Measurements from ENCODE around the gene TRAF7.
"Not testable (repeated sequence)": the region's sequence is repeated elsewhere in the genome, so short reads cannot be mapped to it uniquely, and the experiment has no call there.

The TRAF7 gene

DNA sequence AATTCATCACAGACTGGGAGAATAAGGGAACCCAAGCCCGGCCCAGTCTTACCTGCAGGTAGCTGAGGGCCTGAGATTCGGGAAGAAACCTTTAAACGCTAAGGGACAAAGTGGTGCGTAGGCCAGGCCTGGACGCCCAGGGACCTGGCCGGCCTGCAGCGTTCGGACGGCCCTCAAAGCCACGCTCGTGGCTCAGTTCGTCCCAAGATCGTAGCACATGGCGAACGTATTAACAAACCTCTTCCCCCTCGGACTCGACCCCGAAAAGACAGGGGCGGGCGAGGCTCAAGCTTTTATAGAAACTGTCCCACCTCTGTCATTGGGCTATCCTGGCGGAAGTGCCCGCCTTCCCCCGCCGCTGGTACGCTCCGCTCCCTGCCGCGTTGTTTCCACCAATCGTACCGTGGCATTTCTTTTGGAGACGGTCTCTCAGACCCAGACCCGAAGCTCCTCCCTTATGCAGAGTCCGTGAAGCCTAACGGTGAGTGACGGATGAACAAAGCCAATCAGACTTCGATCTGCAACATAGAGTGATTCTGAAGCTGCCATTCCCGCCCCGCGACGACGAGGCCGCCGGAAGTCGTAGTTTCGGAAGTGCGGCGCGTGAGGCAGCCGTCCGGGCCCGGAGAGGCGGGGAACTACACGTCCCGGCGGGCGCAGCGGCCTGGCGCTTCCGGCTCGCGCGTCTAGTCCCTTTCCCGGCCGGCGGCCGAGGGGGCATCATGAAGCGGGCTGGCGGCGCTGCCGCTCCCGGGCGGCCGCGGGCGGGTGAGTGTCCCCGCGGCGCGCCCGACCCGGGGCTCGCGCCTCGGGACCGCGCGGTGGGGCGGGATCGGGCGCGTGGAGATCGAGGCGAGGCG lies at the start of gene TRAF7:
Gene TRAF7 (plus strand): TSS at position 692 of the 860 bp plus-strand sequence. CDS start 8,139 bp downstream, outside the sequence.
- peak; percentile 100 for DNase-seq

DNA sequence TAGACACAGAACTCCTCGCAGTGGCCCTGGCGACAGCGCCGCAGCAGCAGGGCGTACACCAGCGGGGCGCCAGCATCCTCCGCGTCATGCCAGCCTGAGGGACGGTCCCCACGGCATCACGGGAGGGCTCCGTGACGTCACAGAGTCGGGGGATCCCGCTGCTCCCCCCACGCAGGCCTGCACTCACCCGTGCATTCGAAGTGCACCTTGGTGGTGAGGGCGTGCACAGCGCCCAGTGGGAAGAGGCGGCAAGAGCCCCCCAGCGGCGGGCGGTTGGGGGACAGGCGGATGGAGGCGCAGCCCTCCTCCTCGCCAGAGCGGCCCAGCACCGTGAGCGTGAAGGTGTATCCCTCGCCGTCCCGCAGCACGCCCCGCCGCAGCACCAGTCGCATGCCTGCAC lies 49.4 kb upstream of the TRAF7 start:
- DNase-seq, result not testable (repeated sequence)

DNA sequence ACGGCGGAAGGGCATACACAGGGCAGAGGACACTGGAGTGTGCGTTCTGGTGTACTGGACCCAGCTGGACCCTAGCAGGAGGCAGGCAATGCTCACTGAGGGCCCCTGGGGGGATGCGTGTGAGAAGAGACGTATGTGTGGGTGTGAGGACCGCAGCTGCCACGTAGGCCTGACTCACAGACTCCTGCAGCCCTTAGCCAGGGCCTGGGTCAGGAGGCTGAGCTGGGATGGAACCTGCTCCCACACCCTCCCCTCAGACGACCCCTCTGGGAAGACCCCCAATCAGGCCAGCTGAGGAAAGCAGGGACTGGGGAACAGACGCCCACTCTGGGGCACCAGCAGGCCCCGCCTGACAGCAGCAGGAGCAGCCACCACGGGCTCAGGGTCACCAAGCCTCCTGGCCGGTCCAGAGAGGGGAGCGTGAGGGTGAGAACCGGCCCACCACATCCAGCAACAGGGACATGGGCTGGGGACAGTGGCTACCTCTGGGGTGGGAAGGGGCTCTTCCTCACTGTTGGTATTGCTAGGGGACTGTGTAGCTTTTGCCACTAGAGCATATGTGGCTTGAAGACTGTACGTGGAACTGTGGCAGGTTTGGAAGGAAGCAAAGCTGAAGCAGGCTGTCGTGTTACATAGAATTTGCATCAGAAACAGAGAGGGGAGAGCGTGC lies 48.3 kb upstream of the TRAF7 start:
- not testable (repeated sequence) for DNase-seq

DNA sequence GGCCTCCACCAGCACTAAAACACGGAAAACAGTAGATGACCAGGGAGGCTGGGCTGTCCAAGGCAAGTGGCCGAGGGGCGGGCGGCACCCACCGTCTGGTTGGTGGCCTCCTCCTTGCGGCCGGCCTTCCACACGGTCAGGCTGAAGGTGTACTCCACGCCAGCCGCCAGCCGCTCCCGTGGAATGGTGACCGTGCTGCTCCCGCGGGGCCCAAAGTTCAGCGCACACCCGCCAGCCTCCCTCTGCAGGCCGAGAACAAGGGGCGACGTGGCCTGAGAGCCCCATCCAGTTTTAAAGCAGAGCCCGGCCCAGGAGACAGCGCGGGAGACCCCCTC lies 47.8 kb upstream of the TRAF7 start:
- DNase-seq, result not testable (repeated sequence)

DNA sequence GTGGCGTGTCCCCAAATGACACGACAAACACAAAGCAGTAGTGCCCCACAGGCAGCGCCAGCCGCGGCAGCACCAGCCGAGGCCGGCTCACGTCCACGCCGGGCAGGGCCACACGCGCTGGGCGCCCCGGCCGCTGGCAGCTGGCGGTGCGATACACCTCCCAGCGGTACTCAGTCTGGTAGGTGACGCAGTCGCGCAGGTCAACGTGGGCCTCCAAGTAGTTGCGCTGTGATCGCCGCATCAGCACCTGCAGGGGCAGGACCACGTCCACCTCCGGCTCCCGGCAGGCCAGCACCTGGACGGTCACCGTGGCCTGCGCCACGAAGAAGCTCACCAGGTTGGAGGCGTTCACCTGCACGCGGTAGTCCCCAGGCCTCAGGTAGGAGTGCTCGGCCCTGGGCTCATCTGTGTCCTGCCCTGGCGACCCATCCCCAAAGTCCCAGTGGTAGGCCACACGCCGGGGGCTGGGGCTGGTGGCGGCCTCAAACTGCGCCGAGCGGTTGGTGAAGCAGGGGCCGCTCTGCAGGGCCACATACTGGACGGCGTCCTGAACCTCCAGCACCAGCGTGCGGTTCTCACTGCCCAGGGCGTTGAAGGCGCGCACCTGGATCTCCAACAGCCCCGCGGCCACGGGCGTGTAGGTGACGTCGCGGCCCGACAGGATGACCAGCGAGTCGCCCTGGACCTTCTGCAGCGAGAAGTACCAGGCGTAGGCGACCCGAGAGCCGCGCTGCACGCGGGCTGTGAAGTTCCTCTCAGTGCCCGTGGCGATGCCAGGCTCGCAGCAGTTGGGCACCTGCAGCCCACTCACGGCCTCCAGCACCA lies 46.9 kb upstream of the TRAF7 start:
- DNase-seq, result not testable (repeated sequence)

DNA sequence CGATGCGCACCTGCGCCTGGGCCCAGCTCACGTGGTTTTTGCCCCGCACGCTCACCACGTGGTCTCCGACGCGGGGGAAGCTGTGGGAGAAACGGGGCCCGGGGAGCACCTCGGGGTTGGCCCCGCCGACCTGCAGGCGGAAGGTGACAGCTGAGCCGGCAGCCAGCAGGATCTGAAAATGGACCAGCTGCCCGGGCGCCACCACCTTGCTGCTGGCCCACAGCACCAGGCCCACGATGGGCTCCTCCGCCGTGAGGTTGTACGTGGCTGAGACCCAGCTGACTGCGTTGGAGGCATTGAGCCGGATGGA lies 46.4 kb upstream of the TRAF7 start:
- not testable (repeated sequence) for DNase-seq

DNA sequence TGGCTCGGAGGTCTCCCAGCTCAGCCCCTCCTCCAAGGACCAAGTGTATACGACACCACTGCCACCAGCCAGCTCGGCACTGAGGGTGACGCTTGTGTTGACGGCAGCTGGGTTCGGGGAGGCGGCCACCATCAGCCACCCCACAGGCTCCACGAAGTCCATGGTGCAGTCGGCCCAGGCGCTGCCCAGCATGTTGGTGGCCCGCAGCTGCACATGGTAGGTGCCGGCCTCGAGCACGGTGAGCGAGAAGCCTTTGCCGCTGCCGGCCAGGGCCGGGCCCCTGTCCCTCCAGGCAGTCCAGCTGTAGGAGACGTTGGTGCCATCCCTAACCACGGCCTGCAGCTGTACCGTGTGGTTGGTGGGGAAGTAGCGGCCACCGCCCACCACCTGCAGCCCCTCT lies 45.7 kb upstream of the TRAF7 start:
- not testable (repeated sequence) for DNase-seq

DNA sequence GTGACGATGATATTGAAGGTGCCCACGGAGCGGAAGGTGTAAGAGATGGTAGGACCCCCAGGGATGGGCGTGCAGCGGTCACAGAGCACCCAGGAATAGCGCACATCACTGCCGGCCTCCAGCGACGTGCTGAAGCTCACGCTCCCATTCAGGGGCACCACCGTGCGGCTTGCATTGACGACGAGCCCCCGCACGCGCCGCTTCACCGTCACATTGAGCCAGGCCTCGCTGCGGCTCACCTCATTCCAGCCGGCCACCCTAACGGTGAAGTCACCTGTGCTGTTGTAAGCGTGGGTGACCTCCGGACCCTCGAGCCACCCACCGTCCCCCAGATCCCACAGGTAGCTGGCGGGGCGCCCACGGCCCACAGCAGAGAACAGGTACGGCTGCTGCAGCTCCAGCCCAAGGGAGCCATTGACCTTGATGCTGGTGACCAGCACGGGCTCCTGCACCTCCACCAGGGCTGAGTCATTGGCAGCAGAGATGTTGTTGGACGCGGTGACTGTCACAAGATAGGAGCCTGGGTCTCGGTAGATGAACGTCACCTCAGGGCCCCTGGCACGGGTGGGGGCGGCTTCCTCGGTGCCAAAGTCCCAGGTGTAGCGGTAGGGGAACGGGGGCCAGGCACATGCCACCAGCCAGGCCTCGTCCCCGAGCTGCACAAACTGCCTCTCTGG lies 45.1 kb upstream of the TRAF7 start:
- DNase-seq, result not testable (repeated sequence)

DNA sequence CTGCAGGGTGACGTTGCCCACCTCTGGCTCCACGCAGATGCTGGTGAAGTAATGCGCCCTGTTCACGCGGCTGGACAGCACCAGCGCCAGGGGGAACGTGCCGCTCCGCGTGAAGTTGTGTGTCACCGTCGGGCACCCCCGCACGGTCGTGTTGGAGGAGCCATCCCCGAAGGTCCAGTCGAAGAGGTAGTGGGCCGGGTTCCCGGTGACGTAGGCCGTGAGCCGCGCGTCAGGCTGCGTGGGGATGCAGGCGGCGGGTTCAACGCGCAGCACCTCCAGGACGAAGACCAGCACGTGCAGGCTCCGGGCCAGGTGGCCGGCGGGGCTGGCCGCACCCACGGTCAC lies 44.6 kb upstream of the TRAF7 start:
- DNase-seq, result not testable (repeated sequence)

DNA sequence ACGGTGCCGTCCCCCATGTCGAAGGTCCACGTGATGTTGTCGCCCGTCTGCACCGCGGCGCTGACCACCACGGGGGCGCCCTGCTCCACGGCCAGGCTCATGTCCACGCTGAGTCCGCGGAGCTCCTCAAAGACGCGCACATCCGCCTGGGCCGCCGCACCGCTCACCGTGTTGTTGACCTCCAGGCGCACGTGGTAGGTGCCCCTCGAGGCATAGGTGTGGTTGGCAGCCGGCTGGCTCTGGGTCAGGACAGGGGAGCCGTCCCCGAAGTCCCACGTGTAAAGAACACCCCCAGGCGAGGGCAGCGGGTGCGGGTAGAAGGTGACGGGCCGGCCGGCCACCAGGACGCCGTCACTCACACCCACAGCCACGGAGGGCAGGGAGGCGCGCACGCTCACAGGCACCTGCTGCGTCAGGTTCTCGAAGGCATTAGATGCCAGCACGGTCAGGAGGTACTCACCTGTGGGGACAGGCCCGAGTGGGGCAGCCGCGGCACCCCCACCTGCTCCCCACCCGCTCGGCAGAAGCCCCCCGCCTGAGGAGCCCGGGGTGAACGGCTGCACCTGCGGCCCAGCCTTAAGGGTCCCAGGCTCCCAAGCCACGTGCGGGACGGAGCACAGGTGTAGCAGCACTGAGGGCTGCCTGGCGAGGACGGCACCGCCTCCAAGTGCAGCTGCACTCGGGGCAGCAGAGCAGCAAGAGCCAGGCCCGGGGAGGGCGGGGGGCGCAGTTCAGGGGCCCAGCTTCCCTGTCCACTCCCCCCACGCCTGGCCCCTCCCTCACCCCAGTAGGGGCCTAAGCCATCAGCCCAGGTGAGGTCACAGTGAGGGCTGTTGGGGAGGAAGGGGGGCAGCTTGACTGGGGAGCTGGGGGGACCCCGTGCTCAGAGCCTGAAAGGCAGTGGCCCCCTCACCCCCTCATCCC lies 43.9 kb upstream of the TRAF7 start:
- not testable (repeated sequence) for DNase-seq

DNA sequence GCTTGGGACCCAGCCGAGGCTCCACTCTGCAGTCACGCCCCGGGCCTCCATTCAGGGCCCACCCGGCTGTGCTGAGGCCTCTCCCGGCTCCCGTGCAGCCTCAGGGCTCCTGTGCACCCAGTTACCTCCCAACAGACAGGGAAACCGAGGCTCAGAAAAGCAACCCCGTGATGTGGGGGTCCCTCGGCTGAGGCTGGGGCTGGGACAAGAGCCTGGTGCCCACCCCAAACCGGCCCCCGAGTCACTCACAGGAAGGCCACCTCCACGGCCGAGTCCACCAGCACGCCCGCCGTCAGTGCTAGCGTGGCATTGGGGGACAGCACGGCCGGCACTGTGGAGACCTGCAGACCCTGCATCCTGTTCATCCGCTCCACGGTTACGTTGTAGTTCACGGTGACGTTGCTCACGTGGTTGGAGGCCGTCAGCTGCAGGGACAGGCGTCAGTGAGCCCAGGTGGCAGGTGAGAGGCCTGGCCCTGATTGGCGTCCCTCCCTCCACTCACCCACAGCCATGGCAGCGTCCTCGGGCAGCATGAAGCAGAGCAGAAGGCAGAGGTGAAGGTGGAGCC lies 43.0 kb upstream of the TRAF7 start:
- not testable (repeated sequence) for DNase-seq

DNA sequence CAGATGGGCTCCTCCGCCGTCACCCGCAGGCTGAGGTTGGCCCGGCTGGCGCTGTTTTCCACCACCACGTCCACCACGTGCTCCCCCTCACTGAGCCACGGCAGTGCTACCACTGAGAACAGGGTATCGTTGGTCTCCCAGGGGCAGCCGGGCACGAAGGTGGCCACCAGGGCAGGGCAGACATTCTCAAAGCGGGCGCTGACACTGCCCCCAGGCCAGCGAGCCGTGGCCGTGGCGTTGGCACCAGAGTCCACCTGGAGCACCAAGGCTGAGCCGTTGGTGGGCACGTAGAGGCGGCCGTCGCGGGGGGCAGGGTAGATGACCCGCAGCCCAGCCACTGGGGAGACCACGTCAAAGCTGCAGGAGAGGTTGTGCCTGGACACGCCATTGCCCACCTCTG lies 41.4 kb upstream of the TRAF7 start:
- not testable (repeated sequence) for DNase-seq

DNA sequence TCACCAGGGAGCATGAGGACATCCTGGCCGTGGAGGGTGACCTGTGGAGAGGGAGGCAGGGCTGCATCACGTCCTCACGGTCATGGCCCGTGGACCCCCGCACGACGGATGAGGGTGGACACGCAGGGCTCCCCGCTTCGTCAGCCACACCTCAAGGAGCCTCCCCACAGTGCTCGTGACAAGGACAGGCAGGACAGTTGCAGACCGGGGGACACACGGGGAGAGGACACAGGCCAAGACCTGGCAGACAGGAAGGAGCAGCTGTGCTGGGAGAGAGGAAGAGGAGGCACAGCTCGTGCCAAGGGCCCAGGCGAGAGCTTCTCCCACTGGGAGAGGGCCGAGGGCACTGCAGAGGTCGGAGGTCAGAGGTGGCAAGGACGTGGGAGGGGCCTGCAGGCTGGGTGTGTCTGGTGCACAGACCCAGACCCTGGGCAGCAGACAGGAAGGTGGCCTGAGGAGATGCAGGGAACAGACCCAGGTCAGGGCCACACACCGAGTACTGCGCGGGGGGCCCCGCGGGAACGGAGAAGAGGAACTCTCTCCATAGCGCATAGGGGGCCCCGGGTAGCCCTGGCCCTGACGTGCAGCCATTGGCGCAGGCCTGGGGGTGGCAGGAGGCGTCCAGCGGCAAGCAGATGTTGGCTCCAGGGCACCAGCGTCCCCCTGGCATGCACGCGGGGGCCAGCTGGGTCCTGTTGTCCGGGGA lies 40.5 kb upstream of the TRAF7 start:
- DNase-seq, result not testable (repeated sequence)

DNA sequence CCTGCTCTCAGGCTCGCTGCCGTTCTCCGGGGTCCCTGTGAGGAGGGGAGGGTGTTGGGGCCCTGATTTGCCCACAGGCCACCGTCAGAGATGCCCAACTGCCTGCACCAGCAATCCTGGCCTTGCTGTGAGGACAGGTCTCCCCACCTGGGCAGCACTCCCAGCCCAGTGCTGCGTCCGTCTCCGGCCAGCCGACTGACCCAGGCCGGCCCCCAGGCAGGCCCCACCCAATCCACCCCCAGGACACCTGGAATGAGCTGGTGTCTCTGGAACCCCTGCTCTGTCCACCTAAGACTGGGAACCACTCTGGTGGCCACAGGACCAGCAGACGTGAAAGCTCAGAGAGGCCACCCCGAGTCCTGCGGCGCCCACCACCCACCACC lies 40.0 kb upstream of the TRAF7 start:
- DNase-seq, result no peak

DNA sequence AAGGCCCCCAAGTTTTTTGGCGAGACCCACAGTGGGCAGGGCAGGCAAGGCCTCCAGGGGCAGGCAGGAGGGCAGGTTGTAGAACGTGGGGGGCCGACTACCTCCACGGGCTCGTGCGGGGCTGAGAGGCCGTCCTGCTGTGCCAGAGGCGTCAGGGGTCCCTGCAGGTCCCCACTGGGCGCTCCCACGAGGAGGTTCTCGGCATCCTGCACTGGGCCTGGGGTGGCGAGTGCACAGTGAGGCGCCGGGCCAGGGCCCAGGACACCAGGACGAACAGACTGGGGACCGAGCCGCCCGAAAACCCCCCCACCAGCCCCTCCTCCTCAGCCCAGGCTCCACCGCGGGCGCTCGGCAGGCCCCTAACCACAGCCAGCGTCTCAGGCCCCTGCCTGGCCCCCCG lies 39.2 kb upstream of the TRAF7 start:
- not testable (repeated sequence) for DNase-seq

DNA sequence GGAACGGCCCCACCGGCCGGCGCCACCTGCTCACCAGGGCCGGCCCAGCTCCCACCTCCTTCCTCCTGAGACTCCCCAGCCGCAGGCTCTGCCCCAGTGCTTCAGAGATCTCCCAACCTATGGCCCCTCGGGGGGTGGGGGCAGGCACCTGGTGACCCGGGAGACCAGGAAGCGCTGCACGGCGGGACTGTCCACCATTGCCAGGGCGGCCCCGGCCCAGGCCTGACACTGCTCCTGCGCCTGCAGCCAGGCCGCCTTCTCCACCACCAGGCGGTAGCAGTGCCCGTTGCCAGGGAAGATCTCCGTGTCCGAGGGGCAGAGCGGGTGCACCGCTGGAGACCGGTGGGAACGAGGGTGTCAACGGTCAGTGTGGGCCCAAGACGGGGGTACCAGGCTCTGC lies 38.2 kb upstream of the TRAF7 start:
- not testable (repeated sequence) for DNase-seq

DNA sequence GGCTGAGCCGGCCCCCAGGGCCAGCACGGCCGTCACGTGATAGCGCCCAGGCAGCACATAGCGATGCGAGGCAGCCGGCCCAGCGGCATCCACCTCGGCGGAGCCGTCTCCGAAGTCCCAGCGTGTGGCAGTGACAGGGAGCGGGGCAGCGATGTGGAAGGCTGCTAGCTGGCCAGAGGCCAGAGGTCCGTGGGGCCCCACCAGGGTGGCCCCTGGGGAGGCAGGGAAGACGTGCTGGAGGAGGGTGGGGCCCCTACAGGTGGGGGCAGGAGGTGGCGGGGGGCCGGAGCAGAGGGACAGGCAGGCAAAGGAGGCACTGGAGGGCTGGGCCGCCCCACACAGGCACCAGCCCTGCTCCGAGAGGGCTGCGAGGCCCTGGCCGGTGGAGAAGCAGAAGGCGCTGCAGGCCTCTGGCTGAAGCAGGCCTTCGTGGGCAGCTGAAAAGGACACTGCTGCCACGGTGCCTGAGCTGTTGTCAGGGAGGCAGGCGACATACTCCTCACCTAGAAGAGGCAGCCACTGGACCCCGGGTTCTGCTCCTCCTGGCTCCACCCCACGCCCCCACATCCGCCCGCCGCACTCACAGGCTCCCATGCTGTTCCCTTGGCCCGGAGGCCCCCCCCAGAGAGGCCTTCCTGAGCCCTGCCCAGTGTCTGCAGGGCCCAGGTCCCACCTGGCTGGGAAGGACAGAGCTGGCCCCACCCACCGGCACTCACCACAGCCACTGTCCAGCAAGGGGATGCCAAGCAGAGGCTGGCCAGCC lies 37.4 kb upstream of the TRAF7 start:
- not testable (repeated sequence) for DNase-seq

DNA sequence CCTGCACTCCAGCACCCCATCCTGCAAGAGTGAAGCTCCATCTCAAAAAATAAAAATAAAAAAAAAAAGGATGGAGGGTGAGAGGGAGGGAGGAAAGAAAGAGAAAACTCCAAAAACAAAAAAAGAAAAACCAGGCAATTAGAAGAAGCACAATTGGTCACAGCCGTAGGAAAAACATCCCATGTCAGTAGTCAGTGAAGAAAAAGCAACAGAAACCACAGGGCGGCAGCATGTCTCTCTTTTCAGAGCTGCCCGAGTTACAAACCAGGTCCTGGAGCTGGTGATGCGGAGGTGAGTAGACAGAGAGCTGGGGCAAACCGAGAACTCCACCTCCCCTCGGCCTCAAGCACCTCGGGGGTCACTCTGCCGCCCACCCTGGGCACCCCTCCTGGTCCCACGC lies 34.3 kb upstream of the TRAF7 start:
- not testable (repeated sequence) for DNase-seq

DNA sequence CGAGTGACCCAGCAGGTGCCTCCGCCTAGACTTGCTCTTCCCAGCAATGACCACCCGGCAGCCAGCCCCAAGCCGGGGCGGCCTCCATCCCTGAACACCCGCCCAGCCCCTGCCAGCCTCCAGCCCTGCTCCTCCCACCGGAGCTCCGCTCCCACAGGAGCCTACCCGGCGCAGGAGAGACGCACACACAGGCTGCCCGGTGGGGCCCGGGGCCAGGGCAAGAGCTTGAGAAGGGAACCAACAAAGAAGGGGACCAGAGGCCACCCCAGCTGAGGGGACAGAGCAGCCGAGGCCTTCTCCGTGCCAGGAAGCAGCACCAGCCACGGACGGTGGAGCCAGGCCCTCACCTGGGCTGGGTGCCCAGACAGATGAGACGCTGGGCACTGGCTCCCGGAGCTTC lies 33.7 kb upstream of the TRAF7 start:
- DNase-seq, result no peak

DNA sequence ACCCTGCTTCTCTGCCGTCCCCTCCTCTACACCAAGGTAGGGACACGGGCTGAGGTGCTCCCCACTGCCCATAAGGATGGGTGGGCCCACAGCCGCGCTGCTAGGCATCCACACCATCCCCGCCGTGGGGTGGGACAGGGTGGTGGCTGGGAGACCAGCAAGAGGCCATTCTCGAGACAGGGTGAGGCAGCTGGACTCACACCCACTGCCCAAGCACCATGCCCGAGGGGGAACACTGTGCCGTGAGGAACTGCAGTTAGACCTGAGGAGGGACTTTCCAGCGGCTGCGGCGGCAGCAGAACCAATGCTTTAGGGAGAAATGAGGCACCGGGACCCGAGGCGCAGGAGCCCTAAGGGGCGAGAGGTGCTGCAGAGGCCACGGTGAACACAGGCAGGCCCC lies 33.2 kb upstream of the TRAF7 start:
- no peak for DNase-seq

Data from NCI-H446 treated with DMSO at 0.1 percent for 48 hours (cell line).